Measurements from ENCODE around the gene CSPG5.

DNA sequence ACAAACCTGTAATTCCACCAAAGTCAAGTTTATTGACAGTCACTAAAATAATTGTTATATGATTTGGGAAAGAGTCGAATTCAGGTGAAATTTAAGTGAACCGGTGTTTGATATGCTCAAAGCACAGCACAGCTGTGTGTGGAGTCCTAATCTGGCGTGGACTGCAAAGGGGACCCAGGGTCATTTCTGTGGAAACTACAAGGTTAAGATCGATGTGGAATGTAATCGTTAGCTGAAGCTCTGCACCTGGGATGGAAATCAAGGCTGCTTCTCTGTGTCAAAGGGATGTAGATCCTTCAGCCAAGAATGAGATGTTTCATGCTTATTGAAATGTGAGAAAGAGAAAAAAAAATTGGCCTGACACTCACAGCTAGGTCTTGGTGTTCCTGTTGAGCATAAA lies 63.6 kb downstream of the CSPG5 start:
- TF ChIP-seq, protein P1, sequence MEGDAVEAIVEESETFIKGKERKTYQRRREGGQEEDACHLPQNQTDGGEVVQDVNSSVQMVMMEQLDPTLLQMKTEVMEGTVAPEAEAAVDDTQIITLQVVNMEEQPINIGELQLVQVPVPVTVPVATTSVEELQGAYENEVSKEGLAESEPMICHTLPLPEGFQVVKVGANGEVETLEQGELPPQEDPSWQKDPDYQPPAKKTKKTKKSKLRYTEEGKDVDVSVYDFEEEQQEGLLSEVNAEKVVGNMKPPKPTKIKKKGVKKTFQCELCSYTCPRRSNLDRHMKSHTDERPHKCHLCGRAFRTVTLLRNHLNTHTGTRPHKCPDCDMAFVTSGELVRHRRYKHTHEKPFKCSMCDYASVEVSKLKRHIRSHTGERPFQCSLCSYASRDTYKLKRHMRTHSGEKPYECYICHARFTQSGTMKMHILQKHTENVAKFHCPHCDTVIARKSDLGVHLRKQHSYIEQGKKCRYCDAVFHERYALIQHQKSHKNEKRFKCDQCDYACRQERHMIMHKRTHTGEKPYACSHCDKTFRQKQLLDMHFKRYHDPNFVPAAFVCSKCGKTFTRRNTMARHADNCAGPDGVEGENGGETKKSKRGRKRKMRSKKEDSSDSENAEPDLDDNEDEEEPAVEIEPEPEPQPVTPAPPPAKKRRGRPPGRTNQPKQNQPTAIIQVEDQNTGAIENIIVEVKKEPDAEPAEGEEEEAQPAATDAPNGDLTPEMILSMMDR (IDR thresholded peaks at IDR 0.05), result no peak
- TF ChIP-seq POLR2A (IDR thresholded peaks at IDR 0.05), result no peak

Data from uterus (tissue), 2 donors.